ENCODE measurements around the gene LRRC30.

DNA sequence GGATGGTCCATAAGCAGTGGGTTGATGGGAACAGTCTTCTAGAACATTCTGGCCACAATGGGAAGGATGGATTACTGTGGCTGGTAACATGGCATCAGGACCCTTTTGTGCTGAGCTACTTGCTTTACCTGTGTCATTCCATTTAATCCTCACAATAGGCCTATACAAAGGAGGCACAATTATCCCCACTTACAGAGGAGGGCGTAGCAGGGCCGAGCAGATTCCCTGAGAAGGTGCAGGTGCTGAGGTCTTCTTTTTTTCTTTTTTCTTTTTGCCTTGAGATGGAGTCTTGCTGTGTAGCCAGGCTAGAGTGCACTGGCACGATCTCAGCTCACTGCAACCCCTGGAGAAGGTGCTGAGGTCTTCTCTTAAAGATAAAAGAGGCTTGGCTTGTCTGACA is 6.7 kb upstream of the LRRC30 start:
- TF ChIP-seq, protein P1, sequence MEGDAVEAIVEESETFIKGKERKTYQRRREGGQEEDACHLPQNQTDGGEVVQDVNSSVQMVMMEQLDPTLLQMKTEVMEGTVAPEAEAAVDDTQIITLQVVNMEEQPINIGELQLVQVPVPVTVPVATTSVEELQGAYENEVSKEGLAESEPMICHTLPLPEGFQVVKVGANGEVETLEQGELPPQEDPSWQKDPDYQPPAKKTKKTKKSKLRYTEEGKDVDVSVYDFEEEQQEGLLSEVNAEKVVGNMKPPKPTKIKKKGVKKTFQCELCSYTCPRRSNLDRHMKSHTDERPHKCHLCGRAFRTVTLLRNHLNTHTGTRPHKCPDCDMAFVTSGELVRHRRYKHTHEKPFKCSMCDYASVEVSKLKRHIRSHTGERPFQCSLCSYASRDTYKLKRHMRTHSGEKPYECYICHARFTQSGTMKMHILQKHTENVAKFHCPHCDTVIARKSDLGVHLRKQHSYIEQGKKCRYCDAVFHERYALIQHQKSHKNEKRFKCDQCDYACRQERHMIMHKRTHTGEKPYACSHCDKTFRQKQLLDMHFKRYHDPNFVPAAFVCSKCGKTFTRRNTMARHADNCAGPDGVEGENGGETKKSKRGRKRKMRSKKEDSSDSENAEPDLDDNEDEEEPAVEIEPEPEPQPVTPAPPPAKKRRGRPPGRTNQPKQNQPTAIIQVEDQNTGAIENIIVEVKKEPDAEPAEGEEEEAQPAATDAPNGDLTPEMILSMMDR (IDR thresholded peaks at IDR 0.05; ENCODE audit: low read length): no peak
- TF ChIP-seq EZH2 (IDR thresholded peaks at IDR 0.05; ENCODE audit: borderline replicate concordance, low read length): no peak

All from OCI-LY1 (cell line).